ENCODE results near the gene ZNF23.

GRCh38 chr16:71500964-71501363 is 38.9 kb upstream of the ZNF23 start:
- TF ChIP-seq CTCF (IDR thresholded peaks at IDR 0.05; ENCODE audit: low read depth, low read length) (no peak), EZH2phosphoT487 (IDR thresholded peaks at IDR 0.05; ENCODE audit: low read depth) (no peak)

Measured in OCI-LY3 (cell line).